Activated naive CD8-positive, alpha-beta T cell (primary cell): Measurements from ENCODE around the gene CLSTN1.

Experiments used
- H3K27ac Mint-ChIP-seq: one replicate; pipeline ENCODE4 v1.8.0; 2021; ENCODE audit warnings: mixed read lengths
- H3K27me3 Mint-ChIP-seq: one replicate; pipeline ENCODE4 v1.8.0; 2021; ENCODE audit warnings: mixed read lengths
- H3K36me3 Mint-ChIP-seq: one replicate; pipeline ENCODE4 v1.8.0; 2021; ENCODE audit warnings: mixed read lengths
- H3K4me1 Mint-ChIP-seq: one replicate; pipeline ENCODE4 v1.8.0; 2021; ENCODE audit warnings: low read depth, mixed read lengths
- H3K4me3 Mint-ChIP-seq: one replicate; pipeline ENCODE4 v1.8.0; 2021; ENCODE audit warnings: mild to moderate bottlenecking, mixed read lengths
- H3K9me3 Mint-ChIP-seq: one replicate; pipeline ENCODE4 v1.8.0; 2021; ENCODE audit warnings: low read depth, mixed read lengths

The CLSTN1 gene

GRCh38 chr1:9705337-9706093 lies 118.2 kb downstream of the CLSTN1 start:
- Mint-ChIP-seq H3K4me1 (peaks cover 58% of the 10 kb centered on the region), H3K27me3 (no peaks in the 10 kb centered on the region), H3K27ac (peak overlapping the region; percentile 87), H3K36me3 (peaks cover 13% of the 10 kb centered on the region), H3K4me3 (peak overlapping the region; percentile 30), H3K9me3 (no peaks in the 10 kb centered on the region)

- Mint-ChIP-seq H3K4me3 (peak overlapping the region; percentile 25), H3K4me1 (peaks cover 66% of the 10 kb centered on the region), H3K9me3 (no peaks in the 10 kb centered on the region), H3K36me3 (peaks cover 9% of the 10 kb centered on the region), H3K27ac (peak overlapping the region; percentile 88), H3K27me3 (no peaks in the 10 kb centered on the region)
Observed at GRCh38 chr1:9703681-9704080, 120.1 kb downstream of the CLSTN1 start.

- Mint-ChIP-seq H3K4me1 (peaks cover 71% of the 10 kb centered on the region), H3K27me3 (no peaks in the 10 kb centered on the region), H3K4me3 (peak overlapping the region; percentile 35), H3K9me3 (no peaks in the 10 kb centered on the region), H3K27ac (peak overlapping the region; percentile 88), H3K36me3 (peaks cover 9% of the 10 kb centered on the region)
Observed at GRCh38 chr1:9703165-9703509, 120.6 kb downstream of the CLSTN1 start.

GRCh38 chr1:9701665-9702064 lies 122.1 kb downstream of the CLSTN1 start:
- Mint-ChIP-seq H3K4me1 (peaks cover 73% of the 10 kb centered on the region), H3K36me3 (peaks cover 9% of the 10 kb centered on the region), H3K4me3 (no peak overlapping the region), H3K27ac (peak overlapping the region; percentile 69), H3K27me3 (no peaks in the 10 kb centered on the region), H3K9me3 (no peaks in the 10 kb centered on the region)

GRCh38 chr1:9700340-9700739 lies 123.4 kb downstream of the CLSTN1 start:
- Mint-ChIP-seq H3K36me3 (peaks cover 9% of the 10 kb centered on the region), H3K4me1 (peaks cover 68% of the 10 kb centered on the region), H3K27me3 (no peaks in the 10 kb centered on the region), H3K4me3 (no peak overlapping the region), H3K9me3 (no peaks in the 10 kb centered on the region), H3K27ac (peak overlapping the region; percentile 69)

- Mint-ChIP-seq H3K27ac (peak overlapping the region; percentile 83), H3K4me1 (peaks cover 69% of the 10 kb centered on the region), H3K36me3 (peaks cover 13% of the 10 kb centered on the region), H3K9me3 (no peaks in the 10 kb centered on the region), H3K27me3 (no peaks in the 10 kb centered on the region), H3K4me3 (no peak overlapping the region)
Observed at GRCh38 chr1:9699361-9699760, 124.4 kb downstream of the CLSTN1 start.

- Mint-ChIP-seq H3K27ac (peak overlapping the region; percentile 89), H3K4me1 (peaks cover 65% of the 10 kb centered on the region), H3K36me3 (peaks cover 6% of the 10 kb centered on the region), H3K4me3 (no peak overlapping the region), H3K9me3 (no peaks in the 10 kb centered on the region), H3K27me3 (no peaks in the 10 kb centered on the region)
Observed at GRCh38 chr1:9696793-9697192, 127.0 kb downstream of the CLSTN1 start.

GRCh38 chr1:9691691-9692090 lies 132.1 kb downstream of the CLSTN1 start:
- Mint-ChIP-seq H3K4me1 (peaks cover 69% of the 10 kb centered on the region), H3K4me3 (peak overlapping the region; percentile 94), H3K36me3 (peaks cover 11% of the 10 kb centered on the region), H3K9me3 (no peaks in the 10 kb centered on the region), H3K27ac (peak overlapping the region; percentile 95), H3K27me3 (no peaks in the 10 kb centered on the region)

- H3K4me1 Mint-ChIP-seq = peaks cover 71% of the 10 kb centered on the region
- H3K9me3 Mint-ChIP-seq = no peaks in the 10 kb centered on the region
- H3K36me3 Mint-ChIP-seq = peaks cover 11% of the 10 kb centered on the region
- H3K27ac Mint-ChIP-seq = peak overlapping the region; percentile 95
- no peaks in the 10 kb centered on the region for H3K27me3 Mint-ChIP-seq
- H3K4me3 Mint-ChIP-seq = peak overlapping the region; percentile 94
Observed at GRCh38 chr1:9691108-9691445, 132.7 kb downstream of the CLSTN1 start.

GRCh38 chr1:9690440-9691107 lies 133.2 kb downstream of the CLSTN1 start:
- H3K4me1 Mint-ChIP-seq = peaks cover 76% of the 10 kb centered on the region
- H3K36me3 Mint-ChIP-seq = peaks cover 11% of the 10 kb centered on the region
- peak overlapping the region; percentile 94 for H3K4me3 Mint-ChIP-seq
- no peaks in the 10 kb centered on the region for H3K27me3 Mint-ChIP-seq
- H3K9me3 Mint-ChIP-seq = no peaks in the 10 kb centered on the region
- H3K27ac Mint-ChIP-seq = peak overlapping the region; percentile 95

GRCh38 chr1:9689971-9690381 lies 133.8 kb downstream of the CLSTN1 start:
- no peaks in the 10 kb centered on the region for H3K9me3 Mint-ChIP-seq
- peak overlapping the region; percentile 94 for H3K4me3 Mint-ChIP-seq
- peak overlapping the region; percentile 95 for H3K27ac Mint-ChIP-seq
- H3K36me3 Mint-ChIP-seq = peaks cover 11% of the 10 kb centered on the region
- no peaks in the 10 kb centered on the region for H3K27me3 Mint-ChIP-seq
- H3K4me1 Mint-ChIP-seq = peaks cover 74% of the 10 kb centered on the region

- peaks cover 7% of the 10 kb centered on the region for H3K36me3 Mint-ChIP-seq
- H3K27ac Mint-ChIP-seq = peak overlapping the region; percentile 87
Observed at GRCh38 chr1:9689011-9689706, 134.6 kb downstream of the CLSTN1 start.

GRCh38 chr1:9688599-9688998 lies 135.2 kb downstream of the CLSTN1 start:
- Mint-ChIP-seq H3K27ac (peak overlapping the region; percentile 87), H3K9me3 (no peaks in the 10 kb centered on the region), H3K27me3 (no peaks in the 10 kb centered on the region), H3K4me3 (peak overlapping the region; percentile 83), H3K36me3 (peaks cover 11% of the 10 kb centered on the region), H3K4me1 (peaks cover 73% of the 10 kb centered on the region)

More at GRCh38 chr1:9689011-9689706, 134.6 kb downstream of the CLSTN1 start:
- Mint-ChIP-seq H3K9me3 (no peaks in the 10 kb centered on the region), H3K27me3 (no peaks in the 10 kb centered on the region), H3K4me3 (peak overlapping the region; percentile 83), H3K4me1 (peaks cover 73% of the 10 kb centered on the region)

- H3K4me1 Mint-ChIP-seq = peaks cover 75% of the 10 kb centered on the region
- H3K27me3 Mint-ChIP-seq = no peaks in the 10 kb centered on the region
- H3K27ac Mint-ChIP-seq = peak overlapping the region; percentile 87
- H3K4me3 Mint-ChIP-seq = peak overlapping the region; percentile 83
- H3K9me3 Mint-ChIP-seq = no peaks in the 10 kb centered on the region
- peaks cover 12% of the 10 kb centered on the region for H3K36me3 Mint-ChIP-seq
Observed at GRCh38 chr1:9687874-9688582, 135.7 kb downstream of the CLSTN1 start.
